NCI-H146 (cell line): ENCODE measurements around the gene RHOBTB3.
"Not testable (repeated sequence)": the region's sequence is repeated elsewhere in the genome, so short reads cannot be mapped to it uniquely, and the experiment has no call there.

Experiments used
- DNase-seq: peaks from one replicate; lab custom pipeline; 2025; lab: John Stamatoyannopoulos, UW

The RHOBTB3 gene

GRCh38 chr5:95730730-95731570, at the start of gene RHOBTB3:
Gene RHOBTB3, plus strand, starts transcription at chr5:95731336. Its CDS starts 347 bp downstream, at chr5:95731683.
- peak; percentile 91 for DNase-seq

- DNase-seq: no peak
Observed at GRCh38 chr5:95682891-95683290, 48.2 kb upstream of the RHOBTB3 start, which contains the start of gene SPATA9. Gene SPATA9, minus strand, starts transcription at chr5:95682991. Its CDS starts 137 bp downstream, at chr5:95682854.

- no peak for DNase-seq
Observed at GRCh38 chr5:95684361-95684760, 46.8 kb upstream of the RHOBTB3 start.

- DNase-seq: no peak
Observed at GRCh38 chr5:95686651-95687050, 44.5 kb upstream of the RHOBTB3 start.

GRCh38 chr5:95689680-95690079, 41.5 kb upstream of the RHOBTB3 start:
- DNase-seq: no peak

- DNase-seq: no peak
Observed at GRCh38 chr5:95690333-95690732, 40.8 kb upstream of the RHOBTB3 start.

- DNase-seq: no peak
Observed at GRCh38 chr5:95697781-95698681, 33.1 kb upstream of the RHOBTB3 start.

GRCh38 chr5:95699337-95699736, 31.8 kb upstream of the RHOBTB3 start:
- no peak for DNase-seq

GRCh38 chr5:95701074-95701473, 30.1 kb upstream of the RHOBTB3 start:
- DNase-seq: no peak

GRCh38 chr5:95704150-95704549, 27.0 kb upstream of the RHOBTB3 start:
- DNase-seq: no peak

GRCh38 chr5:95706196-95706595, 24.9 kb upstream of the RHOBTB3 start:
- DNase-seq: not testable (repeated sequence)

- no peak for DNase-seq
Observed at GRCh38 chr5:95707055-95707454, 24.1 kb upstream of the RHOBTB3 start.

GRCh38 chr5:95707534-95708188, 23.5 kb upstream of the RHOBTB3 start:
- not testable (repeated sequence) for DNase-seq

GRCh38 chr5:95708876-95709275, 22.3 kb upstream of the RHOBTB3 start:
- no peak for DNase-seq

GRCh38 chr5:95709967-95710650, 21.0 kb upstream of the RHOBTB3 start:
- peak; percentile 31 for DNase-seq

- not testable (repeated sequence) for DNase-seq
Observed at GRCh38 chr5:95710651-95711500, 20.3 kb upstream of the RHOBTB3 start.

GRCh38 chr5:95711501-95712346, 19.4 kb upstream of the RHOBTB3 start:
- no peak for DNase-seq

- DNase-seq: no peak
Observed at GRCh38 chr5:95712347-95712958, 18.7 kb upstream of the RHOBTB3 start.

GRCh38 chr5:95713246-95713645, 17.9 kb upstream of the RHOBTB3 start:
- not testable (repeated sequence) for DNase-seq
